GM12864 (cell line): ENCODE measurements around the gene FAM43A.
A peak's percentile ranks its signal among the peaks of the same experiment; 100 is the strongest.

Experiments
- DNase-seq: peaks from one replicate; pipeline ENCODE4 v3.0.0-alpha.2; 2011; ENCODE audit warnings: low read depth
- H3K4me3 ChIP-seq: 2 replicates; pipeline ENCODE4 v1.5.1; 2011; ENCODE audit warnings: mild to moderate bottlenecking, low read depth, low read length, control low read depth
- TF ChIP-seq, protein P1 (sequence below): IDR thresholded peaks from 2 replicates; pipeline ENCODE4 v1.5.1; 2011; ENCODE audit warnings: low read depth, mild to moderate bottlenecking, moderate library complexity, low read length, control low read depth, inconsistent platforms; ENCODE audit errors: missing control alignments

FAM43A gene

DNA sequence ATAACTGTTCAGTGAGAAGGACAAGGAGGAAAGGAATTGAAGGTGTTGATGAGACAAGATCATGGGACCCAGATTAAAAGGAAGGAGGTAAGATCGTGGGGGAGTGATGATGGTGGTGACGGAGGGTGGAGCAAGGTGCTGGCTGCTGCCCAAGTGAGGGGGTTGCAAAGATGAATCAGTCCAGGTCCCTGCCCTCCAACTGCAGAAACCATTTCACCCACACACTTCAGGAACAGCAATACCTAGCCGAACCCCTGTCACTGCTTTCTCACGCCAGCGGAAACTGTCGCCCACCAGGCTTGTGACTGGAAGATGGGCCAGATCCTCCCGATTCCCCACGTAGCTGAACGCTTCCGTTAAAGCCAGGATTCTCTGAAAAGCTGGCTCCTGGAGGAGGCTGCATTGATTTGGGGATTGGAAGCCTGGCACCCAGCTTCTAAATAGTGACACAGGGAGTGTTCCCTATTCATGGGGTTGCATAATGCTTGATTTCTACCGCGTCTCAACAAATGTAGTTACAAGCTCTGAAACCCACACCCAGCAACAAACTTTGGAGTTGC, 10.5 kb upstream of the FAM43A start:
- no peak for DNase-seq
- TF ChIP-seq, protein P1, sequence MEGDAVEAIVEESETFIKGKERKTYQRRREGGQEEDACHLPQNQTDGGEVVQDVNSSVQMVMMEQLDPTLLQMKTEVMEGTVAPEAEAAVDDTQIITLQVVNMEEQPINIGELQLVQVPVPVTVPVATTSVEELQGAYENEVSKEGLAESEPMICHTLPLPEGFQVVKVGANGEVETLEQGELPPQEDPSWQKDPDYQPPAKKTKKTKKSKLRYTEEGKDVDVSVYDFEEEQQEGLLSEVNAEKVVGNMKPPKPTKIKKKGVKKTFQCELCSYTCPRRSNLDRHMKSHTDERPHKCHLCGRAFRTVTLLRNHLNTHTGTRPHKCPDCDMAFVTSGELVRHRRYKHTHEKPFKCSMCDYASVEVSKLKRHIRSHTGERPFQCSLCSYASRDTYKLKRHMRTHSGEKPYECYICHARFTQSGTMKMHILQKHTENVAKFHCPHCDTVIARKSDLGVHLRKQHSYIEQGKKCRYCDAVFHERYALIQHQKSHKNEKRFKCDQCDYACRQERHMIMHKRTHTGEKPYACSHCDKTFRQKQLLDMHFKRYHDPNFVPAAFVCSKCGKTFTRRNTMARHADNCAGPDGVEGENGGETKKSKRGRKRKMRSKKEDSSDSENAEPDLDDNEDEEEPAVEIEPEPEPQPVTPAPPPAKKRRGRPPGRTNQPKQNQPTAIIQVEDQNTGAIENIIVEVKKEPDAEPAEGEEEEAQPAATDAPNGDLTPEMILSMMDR: no peak
- H3K4me3 ChIP-seq: no peak overlapping the region

DNA sequence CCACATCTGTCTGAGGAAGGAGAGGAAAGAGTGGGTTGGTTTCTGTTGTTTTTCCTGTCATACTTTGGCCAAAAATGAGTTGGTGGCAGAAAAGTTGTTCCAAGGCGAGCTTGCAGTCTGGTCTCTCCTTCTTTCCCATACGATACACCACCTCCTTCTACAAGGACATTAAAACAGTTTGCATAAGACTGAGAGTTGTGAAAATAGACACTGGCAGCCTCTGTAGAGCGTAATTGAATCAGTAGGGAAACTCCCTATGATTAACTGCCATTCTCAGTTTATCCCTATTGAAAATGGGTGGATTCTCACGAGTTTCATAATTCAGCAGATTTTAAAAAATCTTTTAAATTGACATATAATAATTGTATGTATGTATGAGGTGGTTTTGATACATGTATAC, 10.0 kb upstream of the FAM43A start:
- DNase-seq: no peak
- TF ChIP-seq, protein P1: no peak
- H3K4me3 ChIP-seq: no peak overlapping the region

DNA sequence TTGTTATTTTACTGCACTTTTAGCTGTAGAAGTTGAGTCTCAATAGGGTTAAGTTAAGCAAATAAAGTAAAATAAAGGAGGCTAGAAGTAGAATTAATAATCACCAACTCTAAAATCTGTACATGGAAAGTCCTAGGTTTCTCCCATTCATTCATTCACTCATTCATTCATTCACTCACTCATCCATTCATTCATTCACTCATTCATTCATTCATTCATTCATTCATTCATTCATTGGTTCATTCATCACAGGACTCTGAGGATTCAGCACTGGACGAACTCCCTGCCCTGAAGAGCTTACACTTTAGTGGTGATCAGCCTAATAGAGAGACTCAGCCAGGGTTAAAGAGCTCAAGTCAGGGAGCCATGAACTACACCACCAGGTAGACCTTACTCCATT, 9.2 kb upstream of the FAM43A start:
- H3K4me3 ChIP-seq: no peak overlapping the region
- TF ChIP-seq, protein P1: no peak
- no peak for DNase-seq

DNA sequence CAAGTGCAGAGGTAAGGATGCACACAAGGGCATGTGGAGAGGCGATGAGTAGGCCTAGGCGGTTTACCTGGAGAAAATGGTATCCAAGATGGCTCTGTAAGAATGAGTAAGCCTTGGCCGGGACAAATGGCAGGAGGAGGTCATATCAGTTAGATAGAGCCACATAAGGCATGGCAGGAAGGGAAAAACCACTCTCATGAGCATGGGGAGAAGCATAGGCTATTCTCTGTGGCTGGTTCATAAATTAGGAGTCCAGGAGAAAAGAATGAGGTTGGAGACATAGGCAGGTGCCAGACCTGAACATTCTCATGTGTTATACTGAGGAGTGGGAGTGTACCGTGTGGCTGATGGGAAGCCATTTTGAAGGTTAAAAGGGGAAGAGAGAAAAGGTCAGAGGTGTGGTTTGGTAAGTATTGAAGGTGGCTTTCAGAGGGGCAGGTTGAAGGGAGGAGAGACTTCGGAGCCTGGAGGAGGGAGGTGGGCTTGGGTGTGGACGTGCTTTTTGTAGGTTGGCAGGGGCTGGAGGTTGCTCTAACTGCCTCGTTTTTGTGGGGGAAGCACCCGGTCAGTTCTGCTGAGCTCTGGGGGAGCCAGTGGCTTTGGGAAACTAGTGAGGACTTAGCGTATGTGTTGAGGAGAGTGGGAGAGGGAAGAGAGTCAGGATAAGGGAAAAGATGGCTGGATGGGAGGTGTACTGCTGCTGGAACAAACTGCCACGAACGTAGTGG, 4.6 kb upstream of the FAM43A start:
- no peak overlapping the region for H3K4me3 ChIP-seq
- TF ChIP-seq, protein P1: no peak
- no peak for DNase-seq

DNA sequence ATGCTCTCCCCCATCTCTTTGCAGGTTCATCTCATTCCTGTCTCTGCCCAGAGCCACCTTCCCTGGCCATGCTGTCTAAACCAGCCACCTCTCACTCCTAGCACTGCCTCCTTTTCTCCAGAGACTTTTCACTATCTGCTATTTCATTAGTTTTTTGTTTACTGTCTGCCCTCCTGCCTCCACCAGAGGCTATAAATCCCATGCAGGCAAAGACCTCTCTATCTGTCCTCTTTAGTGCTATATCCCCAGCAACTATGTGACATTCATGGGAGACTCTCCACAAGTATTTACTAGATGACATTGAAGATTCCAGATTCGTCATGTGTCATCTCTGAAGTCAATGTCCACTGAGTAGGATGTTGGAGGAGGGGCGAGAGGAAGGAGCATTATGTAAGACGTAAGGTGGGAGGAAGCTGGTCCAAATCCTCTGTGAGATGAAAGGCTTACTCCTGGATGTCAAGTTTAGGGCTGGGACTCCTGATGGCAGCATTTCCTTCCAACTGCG, 3.4 kb upstream of the FAM43A start:
- H3K4me3 ChIP-seq: no peak overlapping the region
- no peak for DNase-seq
- TF ChIP-seq, protein P1: no peak

DNA sequence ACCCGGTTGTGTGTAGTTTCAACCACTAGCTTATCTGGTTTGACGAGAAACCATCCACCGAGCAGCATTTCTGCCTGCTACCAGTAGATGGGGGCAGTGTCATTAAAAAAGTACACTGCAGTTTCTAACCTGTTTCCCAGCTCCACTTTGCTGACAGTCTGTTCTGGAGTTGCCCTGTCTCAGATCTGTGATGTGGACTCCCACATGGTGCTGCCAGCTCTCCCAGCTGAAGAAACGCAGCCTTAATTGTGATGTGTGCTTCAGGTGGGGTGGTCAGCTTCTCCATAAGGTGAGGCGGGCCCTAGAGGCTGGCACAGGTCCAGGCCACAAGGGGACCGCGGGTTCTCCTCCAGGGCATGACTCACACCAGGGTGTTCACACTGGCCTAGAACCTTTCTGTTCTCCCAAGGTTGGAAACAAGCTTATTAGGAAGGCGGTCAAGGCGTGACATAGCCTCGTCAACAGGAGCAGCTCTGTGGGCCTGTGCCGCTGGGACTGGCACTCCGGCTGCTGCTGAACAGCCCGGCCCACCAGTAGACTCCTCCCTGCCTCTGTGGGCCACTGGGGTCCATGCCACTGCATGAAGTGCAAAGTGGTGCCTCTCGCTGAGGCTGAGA, 2.9 kb upstream of the FAM43A start:
- DNase-seq: no peak
- TF ChIP-seq, protein P1: peak; percentile 90
- no peak overlapping the region for H3K4me3 ChIP-seq
